NOMO-1 (cell line): Measurements from ENCODE around the gene YIPF5.

Experiments
- DNase-seq, 2 experiments: peaks; one replicate each; lab custom pipeline; 2025; ENCODE audit not compliant: unreplicated experiment in 2 of 2; lab: John Stamatoyannopoulos, UW

YIPF5 gene

GRCh38 chr5:144183254-144183889 lies 12.9 kb upstream of the YIPF5 start:
- DNase-seq = peak in 1 of 2 experiments; percentile 28

GRCh38 chr5:144179226-144179625 lies 8.8 kb upstream of the YIPF5 start:
- DNase-seq = no peak

- DNase-seq = no peak
Measured at GRCh38 chr5:144177548-144177947, 7.1 kb upstream of the YIPF5 start.

- DNase-seq = no peak
Measured at GRCh38 chr5:144173766-144174165, 3.3 kb upstream of the YIPF5 start.

- DNase-seq = no peak
Measured at GRCh38 chr5:144169904-144170275, 569 bp downstream of the YIPF5 start.

- DNase-seq = no peak
Measured at GRCh38 chr5:144167998-144168397, 2.5 kb downstream of the YIPF5 start.

GRCh38 chr5:144166696-144167095 lies 3.8 kb downstream of the YIPF5 start:
- DNase-seq = no peak

- no peak for DNase-seq
Measured at GRCh38 chr5:144162686-144163085, 7.8 kb downstream of the YIPF5 start.

- no peak for DNase-seq
Measured at GRCh38 chr5:144156767-144157171, 13.7 kb downstream of the YIPF5 start.

- DNase-seq = no peak
Measured at GRCh38 chr5:144151026-144151425, 19.4 kb downstream of the YIPF5 start.

- no peak for DNase-seq
Measured at GRCh38 chr5:144144956-144145751, 25.3 kb downstream of the YIPF5 start.

- DNase-seq = no peak
Measured at GRCh38 chr5:144143625-144144024, 26.8 kb downstream of the YIPF5 start.

GRCh38 chr5:144142824-144143162 lies 27.7 kb downstream of the YIPF5 start:
- peak in 1 of 2 experiments; percentile 41 for DNase-seq

- DNase-seq = peak; percentile 53 to 86
Measured at GRCh38 chr5:144142139-144142823, 28.2 kb downstream of the YIPF5 start.

GRCh38 chr5:144141585-144141984 lies 28.9 kb downstream of the YIPF5 start:
- DNase-seq = no peak

- no peak for DNase-seq
Measured at GRCh38 chr5:144139586-144139985, 30.9 kb downstream of the YIPF5 start.

GRCh38 chr5:144135113-144135762 lies 35.2 kb downstream of the YIPF5 start:
- peak; percentile 22 to 39 for DNase-seq

- no peak for DNase-seq
Measured at GRCh38 chr5:144134194-144134826, 36.1 kb downstream of the YIPF5 start.

GRCh38 chr5:144133050-144133633 lies 37.3 kb downstream of the YIPF5 start:
- no peak for DNase-seq

GRCh38 chr5:144131261-144131660 lies 39.2 kb downstream of the YIPF5 start:
- DNase-seq = peak; percentile 75 to 87
